H9 (cell line): Measurements from ENCODE around the gene CARM1. TPM values are rescaled to one million over a fixed set of nuclear protein-coding genes. Genes with fewer than 3 reads are reported as not detected.

ENCODE experiments used
- DNase-seq: peaks from one replicate; pipeline ENCODE4 v3.0.0-alpha.2; 2017
- H2AFZ ChIP-seq: one replicate; pipeline ENCODE4 v1.6.1; 2013; ENCODE audit warnings: mild to moderate bottlenecking, low read length, control low read depth, moderate library complexity
- H2AK5ac ChIP-seq: 2 replicates; pipeline ENCODE4 v1.6.1; 2013; ENCODE audit warnings: low read length, control low read depth, mixed read lengths; ENCODE audit not compliant: insufficient read length
- H2BK120ac ChIP-seq: one replicate; pipeline ENCODE4 v1.6.1; 2013; ENCODE audit warnings: low read depth, mild to moderate bottlenecking, low read length, control low read depth, inconsistent platforms; ENCODE audit not compliant: poor library complexity, severe bottlenecking
- H2BK12ac ChIP-seq: 2 replicates; pipeline ENCODE4 v1.6.1; 2013; ENCODE audit warnings: low read length, control low read depth, mixed read lengths, low read depth; ENCODE audit not compliant: insufficient read length
- H2BK15ac ChIP-seq: 2 replicates; pipeline ENCODE4 v1.6.1; 2013; ENCODE audit warnings: low read depth, low read length, control low read depth
- H2BK20ac ChIP-seq: one replicate; pipeline ENCODE4 v1.6.1; 2013; ENCODE audit warnings: low read depth, mild to moderate bottlenecking, low read length, control low read depth, inconsistent platforms; ENCODE audit not compliant: poor library complexity, severe bottlenecking
- H2BK5ac ChIP-seq: 2 replicates; pipeline ENCODE4 v1.6.1; 2013; ENCODE audit warnings: low read length, control low read depth, mixed read lengths; ENCODE audit not compliant: insufficient read length
- H3K14ac ChIP-seq: 2 replicates; pipeline ENCODE4 v1.6.1; 2013; ENCODE audit warnings: low read length, control low read depth; ENCODE audit not compliant: insufficient read depth
- H3K18ac ChIP-seq: 2 replicates; pipeline ENCODE4 v1.6.1; 2013; ENCODE audit warnings: low read depth, mild to moderate bottlenecking, mixed read lengths, low read length, control low read depth; ENCODE audit not compliant: insufficient read length
- H3K23ac ChIP-seq: 2 replicates; pipeline ENCODE4 v1.6.1; 2013; ENCODE audit warnings: low read length, control low read depth, mixed read lengths, low read depth; ENCODE audit not compliant: insufficient read length
- H3K23me2 ChIP-seq: 2 replicates; pipeline ENCODE4 v1.6.1; 2013; ENCODE audit warnings: low read depth, mild to moderate bottlenecking, mixed read lengths, low read length, control low read depth; ENCODE audit not compliant: insufficient read length, poor library complexity, severe bottlenecking
- H3K27ac ChIP-seq: 2 replicates; pipeline ENCODE4 v1.5.1; 2013; ENCODE audit warnings: low read length, control low read depth, mixed read lengths, low read depth; ENCODE audit not compliant: insufficient read length
- H3K27me3 ChIP-seq: 2 replicates; pipeline ENCODE4 v1.6.1; 2013; ENCODE audit warnings: low read length, control low read depth, inconsistent platforms; ENCODE audit not compliant: insufficient read depth
- H3K4ac ChIP-seq: 2 replicates; pipeline ENCODE4 v1.6.1; 2013; ENCODE audit warnings: low read depth, mild to moderate bottlenecking, control low read depth, inconsistent platforms, low read length, moderate library complexity
- H3K4me1 ChIP-seq: 2 replicates; pipeline ENCODE4 v1.6.1; 2013; ENCODE audit warnings: low read length, control low read depth, inconsistent platforms; ENCODE audit not compliant: insufficient read depth
- H3K4me2 ChIP-seq: 2 replicates; pipeline ENCODE4 v1.6.1; 2013; ENCODE audit warnings: low read length, control low read depth, mixed read lengths; ENCODE audit not compliant: insufficient read length, insufficient read depth
- H3K56ac ChIP-seq: 2 replicates; pipeline ENCODE4 v1.6.1; 2013; ENCODE audit warnings: low read depth, mild to moderate bottlenecking, mixed read lengths, low read length, control low read depth; ENCODE audit not compliant: insufficient read length
- H3K79me1 ChIP-seq: 2 replicates; pipeline ENCODE4 v1.6.1; 2013; ENCODE audit warnings: low read depth, mild to moderate bottlenecking, moderate library complexity, low read length, control low read depth, inconsistent platforms; ENCODE audit not compliant: insufficient read depth, poor library complexity, severe bottlenecking
- H3K79me2 ChIP-seq: 2 replicates; pipeline ENCODE4 v1.6.1; 2013; ENCODE audit warnings: low read length, control low read depth, inconsistent platforms; ENCODE audit not compliant: insufficient read depth
- H3K9ac ChIP-seq: 2 replicates; pipeline ENCODE4 v1.6.1; 2013; ENCODE audit warnings: low read length, control low read depth, mixed read lengths; ENCODE audit not compliant: insufficient read length; ENCODE audit errors: extremely low read depth
- H3K9me3 ChIP-seq: one replicate; pipeline ENCODE4 v1.6.1; 2013; ENCODE audit warnings: low read depth, low read length, inconsistent platforms; ENCODE audit not compliant: control insufficient read depth
- H3T11ph ChIP-seq: one replicate; pipeline ENCODE4 v1.6.1; 2013; ENCODE audit warnings: mild to moderate bottlenecking, low read length, control low read depth, inconsistent platforms
- H4K20me1 ChIP-seq: one replicate; pipeline ENCODE4 v1.6.1; 2013; ENCODE audit not compliant: control insufficient read depth, insufficient read length, insufficient read depth
- H4K5ac ChIP-seq: 2 replicates; pipeline ENCODE4 v1.6.1; 2013; ENCODE audit warnings: low read depth, mild to moderate bottlenecking, mixed read lengths, low read length, control low read depth; ENCODE audit not compliant: insufficient read length
- H4K8ac ChIP-seq: replicated peaks from 2 replicates; pipeline ENCODE4 v1.6.1; 2013; ENCODE audit warnings: low read length, control low read depth, mixed read lengths, low read depth; ENCODE audit not compliant: insufficient read length
- H4K91ac ChIP-seq: 2 replicates; pipeline ENCODE4 v1.6.1; 2013; ENCODE audit warnings: low read depth, mild to moderate bottlenecking, moderate library complexity, mixed read lengths, low read length, control low read depth; ENCODE audit not compliant: insufficient read length
- H3K27ac Mint-ChIP-seq, 3 experiments: 2 replicates in 2 of 3; 3 replicates in 1 of 3; pipeline ENCODE4 v1.8.0; 2020 to 2021; ENCODE audit warnings: mixed read lengths in 3 of 3, mild to moderate bottlenecking in 1 of 3, moderate library complexity in 1 of 3
- H3K27me3 Mint-ChIP-seq: 2 replicates; pipeline ENCODE4 v1.8.0; 2021; ENCODE audit warnings: low read depth, mild to moderate bottlenecking, moderate library complexity, mixed read lengths
- H3K36me3 Mint-ChIP-seq, 3 experiments: 2 replicates in 2 of 3; 3 replicates in 1 of 3; pipeline ENCODE4 v1.8.0; 2020 to 2021; ENCODE audit warnings: low read depth in 3 of 3, mixed read lengths in 3 of 3; ENCODE audit not compliant: insufficient read depth in 1 of 3
- H3K4me1 Mint-ChIP-seq, 2 experiments: 2 replicates each; pipeline ENCODE4 v1.8.0; 2020; ENCODE audit warnings: mixed read lengths in 2 of 2
- H3K4me3 Mint-ChIP-seq, 2 experiments: 2 replicates in 1 of 2; 3 replicates in 1 of 2; pipeline ENCODE4 v1.8.0; 2020 to 2021; ENCODE audit warnings: mild to moderate bottlenecking in 2 of 2, mixed read lengths in 2 of 2, moderate library complexity in 1 of 2
- H3K9me3 Mint-ChIP-seq, 2 experiments: 2 replicates in 1 of 2; 3 replicates in 1 of 2; pipeline ENCODE4 v1.8.0; 2020; ENCODE audit warnings: mild to moderate bottlenecking in 2 of 2, mixed read lengths in 2 of 2, moderate library complexity in 1 of 2
- CTCF ChIP-seq: fragments of 200-600 bp; sonication (generic); conservative IDR thresholded peaks from 3 replicates; pipeline ENCODE4 v1.8.0; 2021; ENCODE audit warnings: antibody characterized with exemption, mild to moderate bottlenecking
- WGBS: extraction: QIAGEN DNeasy Blood & Tissue Kit; methylation state at CpG from one replicate; pipeline ENCODE4 v1.1.7; 2013; ENCODE audit warnings: missing lambda C conversion rate, low lambda C conversion rate, mixed read lengths; ENCODE audit not compliant: insufficient read length; ENCODE audit errors: extremely low coverage; 5-methylcytosine and 5-hydroxymethylcytosine counted together
- total RNA-seq: library from RNA; stranded (reverse); gene quantifications from 2 replicates; pipeline ENCODE4 v1.2.1, GENCODE V29; 2021

The CARM1 gene
- total RNA-seq, 1 experiment from 2014 or later: 111 TPM

GRCh38 chr19:10908380-10908960 is 37.1 kb downstream of the CARM1 start:
- TF ChIP-seq CTCF: no peak
- Histone ChIP-seq H2BK120ac (no peak overlapping the region), H4K5ac (no peak overlapping the region), H3K18ac (no peak overlapping the region), H2AFZ (no peak overlapping the region), H3K27me3 (no peaks in the 10 kb centered on the region), H2AK5ac (no peak overlapping the region), H4K8ac (no peak overlapping the region), H3K4me1 (no peaks in the 10 kb centered on the region), H3K23ac (no peak overlapping the region), H2BK5ac (no peak overlapping the region), H4K91ac (no peak overlapping the region), H3K56ac (no peak overlapping the region), H3K9me3 (no peaks in the 10 kb centered on the region), H4K20me1 (no peaks in the 10 kb centered on the region), H3K23me2 (no peaks in the 10 kb centered on the region), H3K9ac (no peak overlapping the region), H3K27ac (no peak overlapping the region), H2BK15ac (no peak overlapping the region), H3K79me1 (no peaks in the 10 kb centered on the region), H3K14ac (no peak overlapping the region), H3K4me2 (no peak overlapping the region), H2BK12ac (no peak overlapping the region), H2BK20ac (no peak overlapping the region), H3T11ph (no peak overlapping the region), H3K4ac (no peak overlapping the region), H3K79me2 (no peaks in the 10 kb centered on the region; the same call in 1 of the 2 replicates)
- 0 out of 2 replicates have a peak, but pooled peaks cover 2% of the 10 kb centered on the region for H3K27me3 Mint-ChIP-seq
- H3K27ac Mint-ChIP-seq: no peak overlapping the region
- H3K4me3 Mint-ChIP-seq: no peak overlapping the region
- H3K36me3 Mint-ChIP-seq: peaks cover 18 to 55% (median 48%) of the 10 kb centered on the region in 3 experiments; a peak in 6 of 7 replicates
- peak; percentile 17 for DNase-seq
- no peaks in the 10 kb centered on the region for H3K4me1 Mint-ChIP-seq
- WGBS: no CpG with 5 or more reads among the region's 17 CpGs
- no peaks in the 10 kb centered on the region for H3K9me3 Mint-ChIP-seq
